GM13976 (cell line): ENCODE results near the gene COTL1.

Experiments used
- DNase-seq: peaks from one replicate; pipeline ENCODE4 v3.0.0; 2012; ENCODE audit warnings: low spot score
- in situ Hi-C: fragments of 300-500 bp; cut with MboI; formaldehyde crosslinking; loops from one replicate; pipeline ENCODE4 v1.12.0; 2022; ENCODE audit warnings: low sequenced_read_pairs, mixed read lengths, inconsistent platforms; ENCODE audit not compliant: unreplicated experiment
- TF ChIP-seq, protein P1 (sequence below): IDR thresholded peaks from 2 replicates; pipeline ENCODE4 v1.5.1; 2012; ENCODE audit warnings: borderline replicate concordance, mild to moderate bottlenecking; ENCODE audit not compliant: insufficient read depth; ENCODE audit errors: extremely low read depth, missing control alignments, control extremely low read depth

The COTL1 gene

DNA sequence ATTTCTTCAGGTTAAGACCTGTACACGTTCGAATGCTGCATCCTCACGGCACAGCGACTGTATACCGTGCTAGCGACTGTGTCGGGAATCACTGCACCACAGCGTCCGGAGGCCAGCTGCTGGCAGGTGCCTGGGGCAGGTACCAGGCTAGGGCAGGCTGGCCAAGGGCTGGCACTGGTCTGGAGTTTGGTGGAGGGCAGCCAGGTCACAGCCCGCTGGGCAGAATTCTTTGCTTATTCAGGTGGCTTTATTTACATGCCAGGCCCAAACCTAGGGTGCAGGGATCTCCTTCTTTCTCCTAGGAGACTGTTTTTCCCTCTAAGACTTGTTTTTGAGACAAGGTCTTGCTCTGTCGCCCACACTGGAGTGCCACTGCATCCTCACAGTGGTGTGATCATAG, 37.9 kb downstream of the COTL1 start:
- TF ChIP-seq, protein P1, sequence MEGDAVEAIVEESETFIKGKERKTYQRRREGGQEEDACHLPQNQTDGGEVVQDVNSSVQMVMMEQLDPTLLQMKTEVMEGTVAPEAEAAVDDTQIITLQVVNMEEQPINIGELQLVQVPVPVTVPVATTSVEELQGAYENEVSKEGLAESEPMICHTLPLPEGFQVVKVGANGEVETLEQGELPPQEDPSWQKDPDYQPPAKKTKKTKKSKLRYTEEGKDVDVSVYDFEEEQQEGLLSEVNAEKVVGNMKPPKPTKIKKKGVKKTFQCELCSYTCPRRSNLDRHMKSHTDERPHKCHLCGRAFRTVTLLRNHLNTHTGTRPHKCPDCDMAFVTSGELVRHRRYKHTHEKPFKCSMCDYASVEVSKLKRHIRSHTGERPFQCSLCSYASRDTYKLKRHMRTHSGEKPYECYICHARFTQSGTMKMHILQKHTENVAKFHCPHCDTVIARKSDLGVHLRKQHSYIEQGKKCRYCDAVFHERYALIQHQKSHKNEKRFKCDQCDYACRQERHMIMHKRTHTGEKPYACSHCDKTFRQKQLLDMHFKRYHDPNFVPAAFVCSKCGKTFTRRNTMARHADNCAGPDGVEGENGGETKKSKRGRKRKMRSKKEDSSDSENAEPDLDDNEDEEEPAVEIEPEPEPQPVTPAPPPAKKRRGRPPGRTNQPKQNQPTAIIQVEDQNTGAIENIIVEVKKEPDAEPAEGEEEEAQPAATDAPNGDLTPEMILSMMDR: no peak
- DNase-seq: no peak
- in situ Hi-C loops: no loop called here

DNA sequence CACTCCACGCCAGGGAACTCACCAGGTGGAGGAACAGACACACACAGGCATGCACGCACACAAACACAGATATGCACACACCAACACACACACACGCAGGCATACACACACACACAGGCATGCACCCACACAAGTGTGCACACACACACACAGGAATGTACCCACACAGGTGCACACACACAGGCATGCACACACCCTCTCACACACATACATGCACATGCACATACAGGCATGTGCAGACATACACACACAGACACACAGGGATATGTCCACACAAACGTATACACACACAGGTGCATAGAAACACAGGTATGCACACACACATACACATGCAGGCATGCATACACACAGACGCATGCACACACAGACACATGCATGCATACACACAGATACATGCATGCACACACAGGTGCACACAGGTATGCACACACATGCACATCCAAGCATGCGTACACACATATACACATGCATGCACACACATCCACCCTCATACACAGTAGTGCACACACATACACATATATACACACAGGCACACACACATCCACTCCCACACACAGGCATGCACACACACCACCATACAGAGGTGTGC, 39.2 kb downstream of the COTL1 start:
- DNase-seq: no peak
- TF ChIP-seq, protein P1: no peak
- in situ Hi-C loops: no loop called here

DNA sequence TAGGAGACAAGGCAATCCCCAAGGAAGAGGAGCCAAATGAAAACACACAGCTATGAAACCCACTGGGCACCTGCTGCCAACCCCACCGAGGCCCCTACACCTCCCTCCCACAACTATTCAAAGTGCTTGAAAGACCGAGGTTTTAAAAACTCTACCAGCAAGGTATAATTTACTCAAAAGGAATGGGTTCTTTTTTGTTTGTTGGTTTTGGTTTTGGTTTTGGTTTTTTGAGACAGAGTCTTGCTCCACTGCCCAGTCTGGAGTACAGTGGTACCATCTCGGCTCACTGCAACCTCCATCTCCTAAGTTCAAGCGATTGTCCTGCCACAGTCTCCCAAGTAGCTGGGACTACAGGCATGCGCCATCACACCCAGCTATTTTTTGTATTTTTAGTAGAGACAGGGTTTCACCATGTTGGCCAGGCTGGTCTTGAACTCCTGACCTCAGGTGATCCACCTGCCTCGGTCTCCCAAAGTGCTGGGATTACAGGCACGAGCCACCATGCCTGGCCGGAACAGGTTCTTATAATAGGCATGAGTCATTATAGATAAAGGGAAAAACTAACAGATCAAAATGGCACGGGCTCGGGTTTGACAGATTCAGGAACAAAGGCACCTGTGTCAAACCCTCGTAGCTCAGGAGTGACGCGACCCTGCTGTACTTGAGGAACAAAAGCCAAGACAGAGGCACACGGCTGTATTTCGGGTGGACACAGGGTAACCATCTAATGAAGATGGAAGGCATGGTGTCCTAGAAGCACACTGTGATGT, 40.7 kb downstream of the COTL1 start:
- TF ChIP-seq, protein P1: no peak
- in situ Hi-C loops: no loop called here
- DNase-seq: no peak

DNA sequence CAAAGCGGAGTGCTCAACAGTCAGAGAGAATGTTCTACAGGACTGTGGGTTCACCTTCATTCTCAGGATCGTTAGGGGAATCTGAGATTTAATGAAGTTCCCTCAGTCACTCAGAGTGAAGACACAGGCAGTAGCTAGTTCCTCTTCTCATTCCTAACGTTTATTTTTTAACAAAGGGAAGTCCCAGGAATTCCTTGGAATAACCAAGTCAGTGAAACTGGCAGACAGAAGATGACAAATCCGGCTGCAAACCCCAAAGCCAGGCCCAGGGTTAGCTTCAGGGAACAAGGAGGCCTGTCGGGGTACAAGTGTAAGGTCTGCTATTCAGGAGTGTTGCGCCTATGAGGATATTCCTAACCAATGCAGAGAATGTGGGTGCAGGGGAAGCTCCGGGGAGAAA, 42.0 kb downstream of the COTL1 start:
- TF ChIP-seq, protein P1: no peak
- in situ Hi-C loops: no loop called here
- DNase-seq: no peak

DNA sequence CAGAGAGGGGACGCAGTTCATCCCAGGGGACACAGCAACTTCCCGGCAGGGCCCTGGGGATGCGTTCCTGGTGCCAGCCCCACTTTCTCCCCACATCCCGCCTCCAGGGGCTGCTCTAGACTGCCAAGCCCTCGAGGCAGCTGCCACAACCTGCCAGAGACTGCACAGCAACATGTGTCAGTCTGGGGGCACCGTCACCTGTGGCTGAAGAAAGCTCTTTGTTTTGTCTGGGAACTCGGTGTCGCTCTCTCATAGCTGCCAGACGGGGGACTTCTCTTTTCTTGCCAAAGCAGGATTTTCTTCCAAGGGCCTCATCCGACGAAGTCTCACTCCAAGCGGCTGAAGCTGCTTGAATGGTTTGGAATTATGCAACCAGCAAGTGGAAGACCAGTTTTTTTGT, 43.7 kb downstream of the COTL1 start:
- TF ChIP-seq, protein P1: no peak
- in situ Hi-C loops: no loop called here
- DNase-seq: no peak

DNA sequence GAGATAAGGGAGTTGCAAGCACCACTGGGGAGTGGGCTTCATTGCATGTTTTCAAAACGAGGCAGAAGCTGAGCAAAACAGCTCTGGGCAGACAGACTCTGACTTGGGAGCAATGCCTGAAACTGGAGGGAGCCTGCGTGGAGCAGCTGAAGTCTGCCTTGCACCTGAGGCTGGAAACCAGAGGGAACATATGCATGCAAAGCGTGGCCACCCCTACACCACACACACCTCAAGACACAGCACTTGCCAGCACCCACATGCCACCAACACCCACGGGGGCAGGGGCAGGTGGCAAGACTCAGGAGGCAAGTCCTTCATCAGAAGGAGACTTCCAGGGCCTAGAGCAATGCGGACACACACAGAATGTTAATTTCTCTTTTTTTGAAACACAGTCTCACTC, 45.8 kb downstream of the COTL1 start:
- no peak for DNase-seq
- TF ChIP-seq, protein P1: no peak
- in situ Hi-C loops: no loop called here
